Mucosa of stomach (tissue), 1 donor: ENCODE results near the gene KLF3.

Experiments used
- H3K27me3 ChIP-seq: one replicate; pipeline ENCODE4 v1.7.0; 2013; ENCODE audit warnings: mild to moderate bottlenecking, low read length; ENCODE audit not compliant: control insufficient read depth, insufficient read depth
- H3K36me3 ChIP-seq: one replicate; pipeline ENCODE4 v1.7.0; 2013; ENCODE audit warnings: low read length; ENCODE audit not compliant: control insufficient read depth, insufficient read depth
- H3K4me1 ChIP-seq: one replicate; pipeline ENCODE4 v1.7.0; 2013; ENCODE audit warnings: mild to moderate bottlenecking, low read length; ENCODE audit not compliant: control insufficient read depth, insufficient read depth
- H3K4me3 ChIP-seq: one replicate; pipeline ENCODE4 v1.7.0; 2013; ENCODE audit warnings: low read length
- H3K9ac ChIP-seq: one replicate; pipeline ENCODE4 v1.7.0; 2013; ENCODE audit warnings: mild to moderate bottlenecking, low read length, moderate library complexity
- H3K9me3 ChIP-seq: one replicate; pipeline ENCODE4 v1.7.0; 2013; ENCODE audit warnings: mild to moderate bottlenecking, low read length, moderate library complexity; ENCODE audit not compliant: control insufficient read depth
- donor health status: Pancreatic carcinoma.

Gene KLF3

DNA sequence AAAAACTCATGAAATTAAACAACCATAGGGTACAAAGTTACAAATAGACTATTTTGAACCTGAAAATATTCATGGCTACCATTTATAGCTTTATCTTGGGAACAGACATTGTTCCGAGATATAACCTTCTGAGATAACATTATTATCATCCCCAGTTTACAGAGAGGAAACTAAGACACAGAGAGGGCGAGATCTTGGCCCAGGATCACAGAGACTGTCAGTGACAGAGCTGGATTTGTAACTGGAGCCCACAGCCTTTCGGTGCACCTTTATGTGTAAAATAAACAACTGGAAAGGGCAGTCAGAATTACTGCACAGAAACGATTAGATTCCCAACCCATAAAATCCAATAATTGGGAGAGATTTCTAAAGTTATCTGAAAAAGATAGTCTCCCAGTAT is 28.4 kb downstream of the KLF3 start:
- H3K4me3 ChIP-seq: no peak overlapping the region
- no peaks in the 10 kb centered on the region for H3K27me3 ChIP-seq
- no peak overlapping the region for H3K9ac ChIP-seq
- H3K9me3 ChIP-seq: no peaks in the 10 kb centered on the region
- peaks cover 35% of the 10 kb centered on the region for H3K4me1 ChIP-seq
- H3K36me3 ChIP-seq: peaks cover 32% of the 10 kb centered on the region

DNA sequence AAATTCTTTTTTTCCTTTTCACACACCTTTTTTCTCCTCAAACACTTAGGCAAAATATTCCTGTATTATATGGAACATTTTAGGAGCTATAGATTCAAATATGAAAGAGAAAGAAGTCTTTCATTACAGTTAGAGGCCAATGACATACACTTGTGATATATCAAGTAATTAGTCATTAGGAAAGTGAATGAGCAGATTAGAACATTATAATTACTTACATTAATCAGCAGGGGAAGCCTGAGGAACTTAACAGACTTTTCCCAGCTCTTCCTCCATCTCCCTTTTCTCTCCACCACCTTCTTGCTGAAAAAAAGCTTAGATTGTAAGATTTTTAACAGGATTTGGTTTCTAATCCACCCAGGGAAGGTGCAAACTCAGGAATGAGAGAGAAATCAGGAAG is 29.6 kb downstream of the KLF3 start:
- Histone ChIP-seq H3K4me1 (peaks cover 34% of the 10 kb centered on the region), H3K9me3 (no peaks in the 10 kb centered on the region), H3K27me3 (no peaks in the 10 kb centered on the region), H3K9ac (peak overlapping the region; percentile 9), H3K36me3 (peaks cover 39% of the 10 kb centered on the region), H3K4me3 (no peak overlapping the region)

DNA sequence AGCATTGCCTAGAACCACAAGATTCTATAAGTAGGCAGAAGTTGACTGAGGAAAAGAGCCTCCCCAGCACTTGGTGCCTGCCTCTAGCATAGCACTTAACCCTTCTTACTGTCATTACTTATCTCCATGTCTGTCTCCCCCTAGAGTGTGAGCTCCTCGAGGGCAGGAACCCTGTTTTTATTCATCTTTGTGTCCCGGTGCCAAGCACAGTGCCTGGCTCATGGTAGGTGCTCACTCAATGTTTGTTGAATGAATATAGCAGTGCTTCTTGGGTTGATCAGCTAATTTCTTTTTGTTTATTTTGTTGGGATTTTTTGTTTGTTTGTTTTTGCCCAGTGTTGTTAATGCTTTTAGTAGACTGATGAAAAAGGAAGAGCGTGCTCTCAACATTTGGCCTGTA is 30.3 kb downstream of the KLF3 start:
- Histone ChIP-seq H3K4me3 (no peak overlapping the region), H3K9me3 (no peaks in the 10 kb centered on the region), H3K36me3 (peaks cover 35% of the 10 kb centered on the region), H3K4me1 (peaks cover 30% of the 10 kb centered on the region), H3K9ac (no peak overlapping the region), H3K27me3 (no peaks in the 10 kb centered on the region)

DNA sequence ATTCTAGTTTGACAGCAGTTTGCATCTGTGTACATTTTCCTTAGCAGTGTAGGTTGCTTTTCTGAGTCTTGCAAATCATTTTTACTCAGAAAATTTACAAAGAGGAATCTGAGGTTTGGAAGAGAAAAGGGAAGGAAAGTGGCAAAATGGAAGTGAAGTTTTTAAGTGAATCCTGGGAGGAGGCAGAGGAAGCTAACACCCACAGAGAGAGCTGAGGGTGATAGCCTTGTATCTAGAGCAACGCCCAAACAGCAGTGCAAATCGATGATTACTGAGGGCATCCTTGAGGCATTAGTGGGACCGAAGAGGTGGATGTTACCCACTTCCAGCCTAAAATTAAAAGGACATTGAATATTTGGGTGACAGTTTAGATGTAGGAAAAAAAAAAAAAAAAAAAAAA is 31.8 kb downstream of the KLF3 start:
- no peaks in the 10 kb centered on the region for H3K27me3 ChIP-seq
- no peak overlapping the region for H3K4me3 ChIP-seq
- peaks cover 30% of the 10 kb centered on the region for H3K4me1 ChIP-seq
- H3K9me3 ChIP-seq: no peaks in the 10 kb centered on the region
- H3K9ac ChIP-seq: no peak overlapping the region
- H3K36me3 ChIP-seq: peaks cover 35% of the 10 kb centered on the region

DNA sequence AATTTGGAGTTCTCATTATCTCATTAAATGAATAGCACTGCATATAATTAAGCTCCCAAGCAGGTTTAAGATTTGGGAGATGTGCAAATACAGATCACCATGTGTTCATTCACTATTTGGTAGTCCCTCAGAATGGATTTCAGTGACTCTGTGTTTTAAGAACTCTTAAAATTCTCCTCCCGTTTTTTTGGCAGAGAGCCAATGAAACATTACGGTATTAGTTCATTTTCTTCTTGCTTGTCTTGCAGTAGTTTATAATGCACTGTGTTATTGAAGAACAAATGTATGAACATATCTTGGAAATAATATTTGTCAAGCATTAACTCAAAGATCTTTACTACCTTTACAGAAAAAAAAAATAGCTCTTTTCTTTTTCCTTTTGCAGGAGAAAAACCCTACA is 32.7 kb downstream of the KLF3 start:
- no peaks in the 10 kb centered on the region for H3K9me3 ChIP-seq
- peaks cover 35% of the 10 kb centered on the region for H3K36me3 ChIP-seq
- peaks cover 28% of the 10 kb centered on the region for H3K4me1 ChIP-seq
- no peaks in the 10 kb centered on the region for H3K27me3 ChIP-seq
- H3K4me3 ChIP-seq: no peak overlapping the region
- H3K9ac ChIP-seq: no peak overlapping the region

- no peaks in the 10 kb centered on the region for H3K9me3 ChIP-seq
- no peak overlapping the region for H3K4me3 ChIP-seq
- H3K4me1 ChIP-seq: peaks cover 26% of the 10 kb centered on the region
- no peaks in the 10 kb centered on the region for H3K27me3 ChIP-seq
- H3K36me3 ChIP-seq: peaks cover 28% of the 10 kb centered on the region
- H3K9ac ChIP-seq: no peak overlapping the region
Measured at GRCh38 chr4:38698176-38698575, 34.2 kb downstream of the KLF3 start.

DNA sequence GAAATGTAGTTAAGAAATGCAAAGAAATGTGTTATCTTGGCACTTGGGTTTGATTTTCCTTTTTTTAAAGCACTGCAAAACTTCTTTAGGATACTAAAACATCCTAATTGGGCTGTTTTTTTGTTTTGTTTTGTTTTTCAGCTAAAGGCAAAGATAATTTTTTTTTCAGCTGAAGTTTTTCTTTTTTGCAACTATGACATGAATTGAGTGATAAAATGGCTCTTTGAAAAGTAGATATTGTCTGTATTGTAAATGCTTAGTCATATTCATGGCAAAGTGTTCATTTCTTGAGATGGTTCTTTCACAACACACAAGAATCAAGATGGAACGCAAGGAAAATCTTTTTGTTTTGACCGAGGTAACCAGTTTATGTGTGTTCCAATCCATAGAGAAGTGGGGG is 35.1 kb downstream of the KLF3 start:
- H3K4me3 ChIP-seq: no peak overlapping the region
- H3K9me3 ChIP-seq: no peaks in the 10 kb centered on the region
- H3K9ac ChIP-seq: no peak overlapping the region
- peaks cover 21% of the 10 kb centered on the region for H3K4me1 ChIP-seq
- H3K36me3 ChIP-seq: peaks cover 23% of the 10 kb centered on the region
- H3K27me3 ChIP-seq: no peaks in the 10 kb centered on the region

DNA sequence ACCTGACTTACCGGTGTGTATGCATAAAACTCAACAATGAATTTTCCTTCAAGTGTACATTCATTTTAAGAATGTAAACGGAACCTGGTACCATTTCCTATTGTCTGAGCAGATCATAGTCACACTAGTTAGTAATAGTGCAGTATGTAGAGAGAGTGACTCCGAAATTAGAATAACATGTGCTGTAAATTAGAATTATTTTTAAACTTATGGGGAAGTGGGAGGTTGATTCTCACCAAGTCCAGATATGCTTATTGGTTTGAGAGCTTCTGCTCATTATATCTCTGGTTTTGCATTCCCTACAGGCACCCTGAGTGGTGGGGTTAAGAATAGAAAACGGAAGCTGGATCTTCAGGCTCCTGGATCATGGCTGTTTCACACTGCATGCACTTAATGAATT is 39.6 kb downstream of the KLF3 start:
- peaks cover 5% of the 10 kb centered on the region for H3K4me1 ChIP-seq

DNA sequence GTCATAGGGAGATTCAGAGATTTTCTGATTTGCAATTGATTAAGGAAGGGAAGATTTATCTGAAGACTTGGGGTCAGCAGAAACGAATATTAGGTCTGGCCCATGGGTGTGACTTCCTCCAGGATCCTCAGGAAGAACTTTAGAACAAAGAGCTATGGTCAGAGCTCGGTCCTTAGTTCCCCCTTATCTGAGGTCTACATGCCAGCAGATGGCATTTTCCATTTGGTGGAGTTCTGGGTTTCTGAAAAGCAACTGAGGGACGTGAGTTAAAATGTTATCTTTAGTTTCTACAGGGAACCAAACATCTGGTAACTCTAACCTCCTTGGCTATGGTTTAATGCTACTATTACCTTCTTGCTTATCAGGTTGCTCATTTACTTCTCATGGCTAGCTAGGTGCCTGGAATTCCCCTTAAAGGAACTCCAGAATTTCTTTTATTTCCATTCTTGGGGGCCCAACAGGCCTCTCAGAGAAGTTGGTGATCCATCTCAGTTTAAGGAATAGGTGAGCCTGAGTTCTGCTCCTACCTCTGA is 40.7 kb downstream of the KLF3 start:
- no peak overlapping the region for H3K4me3 ChIP-seq
- H3K4me1 ChIP-seq: peaks cover 5% of the 10 kb centered on the region
- H3K9me3 ChIP-seq: no peaks in the 10 kb centered on the region
- H3K27me3 ChIP-seq: no peaks in the 10 kb centered on the region
- H3K36me3 ChIP-seq: no peaks in the 10 kb centered on the region
- no peak overlapping the region for H3K9ac ChIP-seq

More for the DNA sequence above, 39.6 kb downstream of the KLF3 start:
- Histone ChIP-seq H3K9ac (no peak overlapping the region), H3K4me3 (no peak overlapping the region), H3K9me3 (no peaks in the 10 kb centered on the region), H3K36me3 (no peaks in the 10 kb centered on the region), H3K27me3 (no peaks in the 10 kb centered on the region)

DNA sequence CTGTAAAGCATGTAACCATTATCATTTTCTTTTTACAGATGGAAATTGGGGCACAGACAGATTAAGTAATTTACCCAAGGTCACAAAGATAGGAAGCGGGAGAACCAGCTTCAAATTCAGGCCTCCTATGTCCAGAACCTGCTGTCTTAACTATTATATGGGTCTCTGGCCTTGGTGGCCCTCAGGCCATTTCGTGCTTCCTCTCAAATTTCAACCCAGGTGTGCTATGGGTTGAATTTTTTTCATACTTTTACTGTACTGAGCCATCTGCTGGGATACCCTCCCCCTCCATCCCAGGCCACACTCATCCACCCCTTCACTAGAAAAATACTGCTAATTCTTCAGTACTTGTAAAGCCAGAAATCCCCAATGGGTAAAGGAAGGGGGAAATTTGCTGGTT is 42.3 kb downstream of the KLF3 start:
- H3K4me3 ChIP-seq: no peak overlapping the region
- no peak overlapping the region for H3K9ac ChIP-seq
- no peaks in the 10 kb centered on the region for H3K27me3 ChIP-seq
- H3K36me3 ChIP-seq: no peaks in the 10 kb centered on the region
- H3K9me3 ChIP-seq: no peaks in the 10 kb centered on the region
- peaks cover 5% of the 10 kb centered on the region for H3K4me1 ChIP-seq

DNA sequence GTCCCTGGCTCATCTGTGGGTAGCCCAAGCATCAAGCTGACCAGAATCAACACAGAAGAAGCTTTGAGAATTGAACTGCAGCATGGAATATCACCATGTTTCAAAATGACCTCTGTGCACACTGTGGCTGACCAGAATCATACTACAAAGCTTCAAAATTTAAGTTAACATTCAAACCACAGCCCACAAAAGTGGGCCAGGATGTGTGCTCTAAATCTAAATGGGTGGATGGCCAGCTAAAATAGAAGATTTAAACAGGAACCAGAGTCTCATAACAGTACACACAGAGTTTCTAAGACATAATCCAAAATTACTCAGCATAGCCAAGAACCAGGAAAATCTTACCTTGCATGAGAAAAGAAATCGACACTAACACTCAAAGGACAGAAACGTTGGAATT is 46.1 kb downstream of the KLF3 start:
- no peaks in the 10 kb centered on the region for H3K36me3 ChIP-seq
- H3K4me3 ChIP-seq: no peak overlapping the region

GRCh38 chr4:38711066-38711465 is 47.1 kb downstream of the KLF3 start:
- no peaks in the 10 kb centered on the region for H3K27me3 ChIP-seq
- H3K36me3 ChIP-seq: no peaks in the 10 kb centered on the region
- H3K9me3 ChIP-seq: no peaks in the 10 kb centered on the region
- H3K9ac ChIP-seq: no peak overlapping the region
- no peak overlapping the region for H3K4me3 ChIP-seq
- no peaks in the 10 kb centered on the region for H3K4me1 ChIP-seq

More for the DNA sequence above, 46.1 kb downstream of the KLF3 start:
- Histone ChIP-seq H3K9me3 (no peaks in the 10 kb centered on the region), H3K4me1 (no peaks in the 10 kb centered on the region), H3K9ac (no peak overlapping the region), H3K27me3 (no peaks in the 10 kb centered on the region)

GRCh38 chr4:38715050-38715449 is 51.1 kb downstream of the KLF3 start:
- no peaks in the 10 kb centered on the region for H3K36me3 ChIP-seq
- H3K9me3 ChIP-seq: no peaks in the 10 kb centered on the region
- no peak overlapping the region for H3K4me3 ChIP-seq
- no peaks in the 10 kb centered on the region for H3K27me3 ChIP-seq
- H3K9ac ChIP-seq: no peak overlapping the region
- no peaks in the 10 kb centered on the region for H3K4me1 ChIP-seq
